K562 (cell line): ENCODE measurements around the gene NAT14. TPM values are rescaled to one million over a fixed set of nuclear protein-coding genes. Genes with fewer than 3 reads are reported as not detected.

Experiments
- ARHGAP35 ChIP-seq: fragments of 450-650 bp; IDR thresholded peaks from 2 replicates; pipeline ENCODE4 v1.6.1; 2018; ENCODE audit not compliant: partially characterized antibody
- HDAC3 ChIP-seq: fragments of 450-650 bp; IDR thresholded peaks from 2 replicates; pipeline ENCODE4 v1.6.1; 2018; ENCODE audit warnings: borderline replicate concordance, mild to moderate bottlenecking, moderate library complexity; ENCODE audit not compliant: partially characterized antibody
- KLF10 ChIP-seq: fragments of 250-450 bp; sonication (Bioruptor Pico); IDR thresholded peaks from 2 replicates; pipeline ENCODE4 v1.6.1; 2021; ENCODE audit warnings: matching md5 sums
- RUNX1 ChIP-seq: sonication (generic); IDR thresholded peaks from 2 replicates; pipeline ENCODE4 v1.6.1; 2016; ENCODE audit warnings: antibody characterized with exemption, low read depth
- SNIP1 ChIP-seq: fragments of 450-650 bp; IDR thresholded peaks from 2 replicates; pipeline ENCODE4 v1.7.1; 2017; ENCODE audit warnings: low read depth, mild to moderate bottlenecking
- THRB ChIP-seq: fragments of 450-650 bp; formaldehyde crosslinking; conservative IDR thresholded peaks from 2 replicates; pipeline ENCODE4 v1.4.0; 2022; ENCODE audit warnings: mild to moderate bottlenecking, missing genetic modification characterization
- ZFP36 ChIP-seq: fragments of 150-350 bp; IDR thresholded peaks from 2 replicates; pipeline ENCODE4 v1.6.1; 2018; ENCODE audit warnings: low read length, low read depth; ENCODE audit not compliant: partially characterized antibody
- ZKSCAN1 ChIP-seq: fragments of 150-350 bp; IDR thresholded peaks from 2 replicates; pipeline ENCODE4 v1.6.1; 2016; ENCODE audit warnings: low read depth, low read length
- ZNF318 ChIP-seq, 2 experiments: fragments of 450-650 bp; IDR thresholded peaks; 2 replicates each; pipeline ENCODE4 v1.6.1; 2016; ENCODE audit warnings: mild to moderate bottlenecking in 2 of 2, borderline replicate concordance in 1 of 2, low read depth in 1 of 2, moderate library complexity in 1 of 2
- ZNF584 ChIP-seq: fragments of 200-800 bp; sonication (Bioruptor generic); IDR thresholded peaks from 2 replicates; pipeline ENCODE4 v1.6.1; 2016; ENCODE audit warnings: low read depth, mild to moderate bottlenecking, missing genetic modification characterization, missing compliant biosample characterization
- polyA plus RNA-seq, 8 experiments: library from polyadenylated mRNA; depleted of rRNA in 4 of 8; stranded (reverse) in 5 of 8; unstranded in 3 of 8; fragments of >200 nt; fragmentation: Nextera tagmentation in 2 of 8; fragmentation: Illumina TruSeq in 1 of 8; extraction: Ambion mirVana in 2 of 8; extraction: Trizol in 1 of 8; gene quantifications; 2 replicates each; pipeline versions ENCODE4 v1.2.1 to v1.2.3, GENCODE V29; 2011 to 2014; ENCODE audit warnings: inconsistent platforms in 1 of 8, missing spikeins in 1 of 8
- total RNA-seq, 7 experiments: library from RNA; depleted of rRNA in 6 of 7; stranded (reverse); fragments of >200 nt in 6 of 7; fragmentation: Illumina TruSeq in 2 of 7; extraction: Trizol in 2 of 7; gene quantifications; 2 replicates each; pipeline versions ENCODE4 v1.2.1 to v1.2.3, GENCODE V29; 2011 to 2021; ENCODE audit warnings: low replicate concordance in 1 of 7
- TF ChIP-seq, protein P1 (sequence below): fragments of 250-450 bp; sonication (Bioruptor Pico); IDR thresholded peaks from 2 replicates; pipeline ENCODE4 v1.4.0; 2020; ENCODE audit warnings: mild to moderate bottlenecking, moderate library complexity
- TF ChIP-seq, protein P2 (sequence below): sonication (generic); formaldehyde crosslinking; IDR thresholded peaks from 2 replicates; pipeline ENCODE4 v1.8.1; 2022; ENCODE audit warnings: missing genetic modification reagents

NAT14 gene
- total and polyA plus RNA-seq, 9 of the 15 experiments (the other 6 are each of a cell fraction or from before 2014, with no cell fraction given) = 2.4 to 77.0 (median 26.7) TPM

DNA sequence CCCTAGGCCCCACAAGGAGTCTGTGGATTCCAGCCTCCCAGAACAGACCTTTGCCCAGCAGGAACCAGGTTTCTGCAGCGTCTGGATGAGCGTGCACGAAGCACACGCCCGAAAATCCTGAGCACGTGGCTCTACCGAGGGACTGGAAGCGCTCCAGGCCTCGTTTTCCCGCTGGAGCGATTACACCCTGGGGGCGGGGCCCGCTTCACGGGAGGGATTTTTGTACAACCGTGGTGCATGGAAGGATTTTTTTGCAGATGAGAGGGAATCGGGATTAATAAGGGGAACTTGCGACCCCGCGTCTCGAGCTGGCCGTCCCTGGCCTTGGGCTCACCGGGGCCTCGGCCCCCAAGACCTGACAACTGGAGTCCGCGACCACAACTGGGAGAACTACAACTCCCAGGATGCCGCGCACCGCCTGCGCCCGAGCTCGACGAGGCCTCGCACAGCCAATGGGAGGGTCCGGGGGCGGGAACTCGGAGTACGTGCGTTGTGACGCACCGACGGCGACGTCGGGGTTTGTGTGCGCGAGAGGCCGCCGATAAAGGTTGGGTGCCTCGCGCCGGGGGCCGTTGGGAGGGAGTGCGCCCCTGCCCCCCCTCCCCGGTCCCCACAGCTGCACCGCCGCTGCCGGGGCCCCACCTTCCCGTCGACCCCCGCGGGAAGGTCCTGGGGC is 8.8 kb upstream of the NAT14 start, which contains the start of gene ZNF628 (continued):
- TF ChIP-seq, protein P1, sequence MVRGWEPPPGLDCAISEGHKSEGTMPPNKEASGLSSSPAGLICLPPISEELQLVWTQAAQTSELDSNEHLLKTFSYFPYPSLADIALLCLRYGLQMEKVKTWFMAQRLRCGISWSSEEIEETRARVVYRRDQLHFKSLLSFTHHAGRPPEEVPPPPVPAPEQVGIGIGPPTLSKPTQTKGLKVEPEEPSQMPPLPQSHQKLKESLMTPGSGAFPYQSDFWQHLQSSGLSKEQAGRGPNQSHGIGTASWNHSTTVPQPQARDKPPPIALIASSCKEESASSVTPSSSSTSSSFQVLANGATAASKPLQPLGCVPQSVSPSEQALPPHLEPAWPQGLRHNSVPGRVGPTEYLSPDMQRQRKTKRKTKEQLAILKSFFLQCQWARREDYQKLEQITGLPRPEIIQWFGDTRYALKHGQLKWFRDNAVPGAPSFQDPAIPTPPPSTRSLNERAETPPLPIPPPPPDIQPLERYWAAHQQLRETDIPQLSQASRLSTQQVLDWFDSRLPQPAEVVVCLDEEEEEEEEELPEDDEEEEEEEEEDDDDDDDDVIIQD (CRISPR knock-in tag) = no peak; the same call in 1 of the 2 replicates
- no peak for TF ChIP-seq ARHGAP35
- no peak for TF ChIP-seq THRB (CRISPR knock-in tag)
- TF ChIP-seq ZNF584 (CRISPR knock-in tag) = no peak
- no peak for TF ChIP-seq ZNF318 (IDR thresholded peaks at IDR 0.05; ENCODE audit: borderline replicate concordance in 1 of 2, low read depth in 1 of 2)
- no peak for TF ChIP-seq ZKSCAN1
- no peak for TF ChIP-seq RUNX1
- TF ChIP-seq, protein P2, sequence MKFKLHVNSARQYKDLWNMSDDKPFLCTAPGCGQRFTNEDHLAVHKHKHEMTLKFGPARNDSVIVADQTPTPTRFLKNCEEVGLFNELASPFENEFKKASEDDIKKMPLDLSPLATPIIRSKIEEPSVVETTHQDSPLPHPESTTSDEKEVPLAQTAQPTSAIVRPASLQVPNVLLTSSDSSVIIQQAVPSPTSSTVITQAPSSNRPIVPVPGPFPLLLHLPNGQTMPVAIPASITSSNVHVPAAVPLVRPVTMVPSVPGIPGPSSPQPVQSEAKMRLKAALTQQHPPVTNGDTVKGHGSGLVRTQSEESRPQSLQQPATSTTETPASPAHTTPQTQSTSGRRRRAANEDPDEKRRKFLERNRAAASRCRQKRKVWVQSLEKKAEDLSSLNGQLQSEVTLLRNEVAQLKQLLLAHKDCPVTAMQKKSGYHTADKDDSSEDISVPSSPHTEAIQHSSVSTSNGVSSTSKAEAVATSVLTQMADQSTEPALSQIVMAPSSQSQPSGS (CRISPR knock-in tag) = no peak
- TF ChIP-seq ZFP36 = no peak
- TF ChIP-seq SNIP1 = no peak
- TF ChIP-seq HDAC3 = no peak
- TF ChIP-seq KLF10 (CRISPR knock-in tag) = no peak
